ENCODE results near the gene OPHN1. TPM values are rescaled to one million over a fixed set of nuclear protein-coding genes. Genes with fewer than 3 reads are reported as not detected.

Gene OPHN1
- total RNA-seq, 1 donor from 2014 or later: 3.7 TPM

DNA sequence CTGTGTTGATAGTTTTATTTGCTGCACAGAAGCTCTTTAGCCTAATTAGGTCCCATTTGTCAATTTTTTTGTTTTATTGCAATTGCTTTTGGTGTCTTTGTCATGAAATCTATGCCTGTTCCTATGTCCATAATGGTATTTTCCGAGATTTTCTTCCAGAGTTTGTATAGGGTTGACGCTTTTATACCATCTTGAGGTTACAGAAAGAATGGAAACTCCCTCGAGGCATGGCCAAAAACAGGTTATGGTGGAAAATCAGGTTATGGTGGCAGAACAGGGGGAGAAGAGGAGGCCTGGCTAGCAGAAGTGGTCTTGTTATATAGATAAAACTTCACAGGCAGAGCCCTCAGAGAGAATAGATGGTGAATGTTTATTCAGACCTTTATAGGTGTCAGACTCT is 21.6 kb downstream of the OPHN1 start:
- FAIRE-seq (no peak), DNase-seq (ENCODE audit: low read depth) (no peak)
- no peak overlapping the region for H3K9ac ChIP-seq (ENCODE audit: low read length)
- no peaks in the 10 kb centered on the region for H3K9me3 ChIP-seq (ENCODE audit: insufficient read depth, low read depth, low read length)
- H3K27me3 Mint-ChIP-seq (ENCODE audit: low read depth, unreplicated experiment): no peaks in the 10 kb centered on the region
- no peaks in the 10 kb centered on the region for H3K9me3 Mint-ChIP-seq (ENCODE audit: unreplicated experiment)
- peaks cover 1% of the 10 kb centered on the region for H3K36me3 Mint-ChIP-seq (ENCODE audit: low read depth, unreplicated experiment)
- no peak overlapping the region for H3K27ac Mint-ChIP-seq (ENCODE audit: unreplicated experiment)
- no peak overlapping the region for H2AFZ ChIP-seq (ENCODE audit: low read depth, low read length)
- no peaks in the 10 kb centered on the region for H3K36me3 ChIP-seq (ENCODE audit: insufficient read depth, low read length)
- no peak overlapping the region for H3K27ac ChIP-seq (ENCODE audit: low read depth, low read length)
- H3K4me3 Mint-ChIP-seq (ENCODE audit: unreplicated experiment): no peak overlapping the region
- no peak overlapping the region for H3K4me2 ChIP-seq (ENCODE audit: low read length)
- no peaks in the 10 kb centered on the region for H4K20me1 ChIP-seq (ENCODE audit: insufficient read depth, low read length)
- no peak overlapping the region for H3K4me3 ChIP-seq (ENCODE audit: insufficient read depth, low read depth, low read length)
- TF ChIP-seq, protein P1, sequence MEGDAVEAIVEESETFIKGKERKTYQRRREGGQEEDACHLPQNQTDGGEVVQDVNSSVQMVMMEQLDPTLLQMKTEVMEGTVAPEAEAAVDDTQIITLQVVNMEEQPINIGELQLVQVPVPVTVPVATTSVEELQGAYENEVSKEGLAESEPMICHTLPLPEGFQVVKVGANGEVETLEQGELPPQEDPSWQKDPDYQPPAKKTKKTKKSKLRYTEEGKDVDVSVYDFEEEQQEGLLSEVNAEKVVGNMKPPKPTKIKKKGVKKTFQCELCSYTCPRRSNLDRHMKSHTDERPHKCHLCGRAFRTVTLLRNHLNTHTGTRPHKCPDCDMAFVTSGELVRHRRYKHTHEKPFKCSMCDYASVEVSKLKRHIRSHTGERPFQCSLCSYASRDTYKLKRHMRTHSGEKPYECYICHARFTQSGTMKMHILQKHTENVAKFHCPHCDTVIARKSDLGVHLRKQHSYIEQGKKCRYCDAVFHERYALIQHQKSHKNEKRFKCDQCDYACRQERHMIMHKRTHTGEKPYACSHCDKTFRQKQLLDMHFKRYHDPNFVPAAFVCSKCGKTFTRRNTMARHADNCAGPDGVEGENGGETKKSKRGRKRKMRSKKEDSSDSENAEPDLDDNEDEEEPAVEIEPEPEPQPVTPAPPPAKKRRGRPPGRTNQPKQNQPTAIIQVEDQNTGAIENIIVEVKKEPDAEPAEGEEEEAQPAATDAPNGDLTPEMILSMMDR (IDR thresholded peaks at IDR 0.05; ENCODE audit: insufficient read depth, low read depth, low read length): no peak
- TF ChIP-seq EZH2 (IDR thresholded peaks at IDR 0.05; ENCODE audit: insufficient read depth, low read length): no peak
- peaks cover 6% of the 10 kb centered on the region for H3K4me1 Mint-ChIP-seq (ENCODE audit: low read depth, unreplicated experiment)
- H3K27me3 ChIP-seq (ENCODE audit: insufficient read depth, low read length): no peaks in the 10 kb centered on the region
- H3K4me1 ChIP-seq (ENCODE audit: insufficient read depth, low read length): peaks cover 2% of the 10 kb centered on the region
- no peaks in the 10 kb centered on the region for H3K79me2 ChIP-seq (ENCODE audit: insufficient read depth, low read length)

DNA sequence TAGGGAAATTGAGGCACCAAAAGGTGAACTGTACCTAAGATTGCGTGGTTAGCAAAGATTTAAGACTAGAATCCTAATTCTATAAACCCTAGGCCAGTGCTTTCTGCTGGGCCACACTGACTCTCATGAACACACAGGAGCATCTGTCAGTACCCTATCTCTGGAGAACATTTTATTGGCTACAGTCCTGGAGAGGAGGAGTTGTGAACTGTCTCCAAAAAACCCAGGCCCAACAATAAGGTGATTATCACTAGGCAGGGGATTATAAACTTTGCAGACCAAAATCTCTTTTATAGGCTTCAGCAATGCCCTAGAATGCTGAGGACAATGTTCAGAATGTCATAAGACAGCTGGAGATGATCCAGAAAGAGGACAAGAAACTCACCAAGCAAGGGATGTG is 24.1 kb downstream of the OPHN1 start:
- H3K9me3 Mint-ChIP-seq (ENCODE audit: unreplicated experiment): no peaks in the 10 kb centered on the region
- H3K4me1 ChIP-seq (ENCODE audit: insufficient read depth, low read length): no peaks in the 10 kb centered on the region

DNA sequence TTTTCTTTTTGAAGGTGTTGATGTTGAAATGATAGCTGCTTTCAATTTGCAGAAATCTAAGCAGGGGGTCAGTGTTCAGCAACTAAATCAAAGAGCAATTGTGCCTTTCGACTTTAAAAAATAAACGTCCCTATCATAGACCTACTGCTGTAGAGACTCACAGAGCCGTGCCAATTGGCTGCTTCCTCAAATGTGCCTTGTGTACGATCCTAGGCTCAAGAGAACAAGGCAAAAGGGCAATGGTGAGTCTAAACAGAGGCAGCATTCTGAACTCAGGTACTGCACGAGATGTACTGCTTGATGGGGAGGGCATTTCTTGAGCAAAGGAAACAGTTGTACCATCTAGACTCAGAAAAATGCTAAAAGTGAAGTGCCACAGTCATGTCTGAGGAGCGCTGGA is 29.8 kb downstream of the OPHN1 start:
- H3K9me3 Mint-ChIP-seq (ENCODE audit: unreplicated experiment): no peaks in the 10 kb centered on the region

More for the DNA sequence above, 24.1 kb downstream of the OPHN1 start:
- no peak for DNase-seq (ENCODE audit: low read depth)
- Histone ChIP-seq H3K27ac (ENCODE audit: low read depth, low read length) (no peak overlapping the region), H3K9ac (ENCODE audit: low read length) (no peak overlapping the region), H3K79me2 (ENCODE audit: insufficient read depth, low read length) (no peaks in the 10 kb centered on the region), H3K4me3 (ENCODE audit: insufficient read depth, low read depth, low read length) (no peak overlapping the region), H3K36me3 (ENCODE audit: insufficient read depth, low read length) (no peaks in the 10 kb centered on the region), H3K9me3 (ENCODE audit: insufficient read depth, low read depth, low read length) (no peaks in the 10 kb centered on the region), H4K20me1 (ENCODE audit: insufficient read depth, low read length) (no peaks in the 10 kb centered on the region), H2AFZ (ENCODE audit: low read depth, low read length) (no peak overlapping the region), H3K4me2 (ENCODE audit: low read length) (no peak overlapping the region), H3K27me3 (ENCODE audit: insufficient read depth, low read length) (no peaks in the 10 kb centered on the region)
- H3K4me3 Mint-ChIP-seq (ENCODE audit: unreplicated experiment): no peak overlapping the region
- no peaks in the 10 kb centered on the region for H3K36me3 Mint-ChIP-seq (ENCODE audit: low read depth, unreplicated experiment)
- H3K27me3 Mint-ChIP-seq (ENCODE audit: low read depth, unreplicated experiment): no peaks in the 10 kb centered on the region
- no peaks in the 10 kb centered on the region for H3K4me1 Mint-ChIP-seq (ENCODE audit: low read depth, unreplicated experiment)
- FAIRE-seq: no peak
- H3K27ac Mint-ChIP-seq (ENCODE audit: unreplicated experiment): no peak overlapping the region
- TF ChIP-seq, protein P1 (IDR thresholded peaks at IDR 0.05; ENCODE audit: insufficient read depth, low read depth, low read length): no peak
- no peak for TF ChIP-seq EZH2 (IDR thresholded peaks at IDR 0.05; ENCODE audit: insufficient read depth, low read length)

More for the DNA sequence above, 29.8 kb downstream of the OPHN1 start:
- no peak overlapping the region for H3K9ac ChIP-seq (ENCODE audit: low read length)
- DNase-seq (ENCODE audit: low read depth) (no peak), FAIRE-seq (peak; percentile 67)
- H2AFZ ChIP-seq (ENCODE audit: low read depth, low read length): no peak overlapping the region
- no peaks in the 10 kb centered on the region for H3K27me3 ChIP-seq (ENCODE audit: insufficient read depth, low read length)
- peaks cover 2% of the 10 kb centered on the region for H3K36me3 Mint-ChIP-seq (ENCODE audit: low read depth, unreplicated experiment)
- no peaks in the 10 kb centered on the region for H3K79me2 ChIP-seq (ENCODE audit: insufficient read depth, low read length)
- H3K27me3 Mint-ChIP-seq (ENCODE audit: low read depth, unreplicated experiment): no peaks in the 10 kb centered on the region
- no peaks in the 10 kb centered on the region for H3K36me3 ChIP-seq (ENCODE audit: insufficient read depth, low read length)
- H3K4me1 ChIP-seq (ENCODE audit: insufficient read depth, low read length): no peaks in the 10 kb centered on the region
- H3K4me3 Mint-ChIP-seq (ENCODE audit: unreplicated experiment): no peak overlapping the region
- no peak for TF ChIP-seq EZH2 (IDR thresholded peaks at IDR 0.05; ENCODE audit: insufficient read depth, low read length)
- TF ChIP-seq, protein P1 (IDR thresholded peaks at IDR 0.05; ENCODE audit: insufficient read depth, low read depth, low read length): no peak
- no peak overlapping the region for H3K27ac Mint-ChIP-seq (ENCODE audit: unreplicated experiment)
- H3K4me3 ChIP-seq (ENCODE audit: insufficient read depth, low read depth, low read length): no peak overlapping the region
- H3K27ac ChIP-seq (ENCODE audit: low read depth, low read length): no peak overlapping the region
- H3K9me3 ChIP-seq (ENCODE audit: insufficient read depth, low read depth, low read length): no peaks in the 10 kb centered on the region
- no peaks in the 10 kb centered on the region for H4K20me1 ChIP-seq (ENCODE audit: insufficient read depth, low read length)
- H3K4me1 Mint-ChIP-seq (ENCODE audit: low read depth, unreplicated experiment): peaks cover 3% of the 10 kb centered on the region
- H3K4me2 ChIP-seq (ENCODE audit: low read length): no peak overlapping the region
